Colonic mucosa (tissue), 4 donors: ENCODE data around the gene UVSSA. TPM values are rescaled to one million over a fixed set of nuclear protein-coding genes. Genes with fewer than 3 reads are reported as not detected.

Experiments
- DNase-seq: peaks from one replicate; pipeline ENCODE4 v3.0.0-alpha.2; 2020
- H3K27ac ChIP-seq: fragments of 200-600 bp; one replicate; pipeline ENCODE4 v1.8.0; 2021
- H3K27me3 ChIP-seq: fragments of 200-600 bp; one replicate; pipeline ENCODE4 v1.8.0; 2021
- H3K36me3 ChIP-seq: fragments of 200-600 bp; one replicate; pipeline ENCODE4 v1.8.0; 2021
- H3K4me1 ChIP-seq: fragments of 200-600 bp; one replicate; pipeline ENCODE4 v1.8.0; 2021; ENCODE audit warnings: mild to moderate bottlenecking
- H3K4me3 ChIP-seq: fragments of 200-600 bp; one replicate; pipeline ENCODE4 v1.8.0; 2021
- H3K9ac ChIP-seq, 2 donors: one replicate each; pipeline ENCODE4 v1.7.0; 2013; ENCODE audit warnings: control low read depth in 2 of 2, low read depth in 2 of 2, low read length in 2 of 2
- H3K9me3 ChIP-seq: fragments of 200-600 bp; one replicate; pipeline ENCODE4 v1.8.0; 2021
- intact Hi-C: fragments of 100-400 bp; cut with DNase I; formaldehyde crosslinking; loops from one replicate; pipeline ENCODE4 v1.14.1; 2022
- total RNA-seq, 2 donors: library from RNA; stranded (reverse); fragmentation: NEBNext Ultra II Directional in 1 of 2; extraction: Animal tissue kit (Norgen Biotek cat#: 25700) in 1 of 2; gene quantifications; one replicate each; pipeline ENCODE4 v1.2.1, GENCODE V29; 2021
- TF ChIP-seq, protein P1 (sequence below): fragments of 200-600 bp; IDR thresholded peaks from one replicate; pipeline ENCODE4 v1.8.0; 2022; ENCODE audit warnings: antibody characterized with exemption, mild to moderate bottlenecking
- donor health status: healthy.
- donor health status: DM: no; HTN: no; CAD: no.
- donor health status: DM: no; HTN: no; CAD: no.

UVSSA gene
- total RNA-seq, 2 donors from 2014 or later: 16.7 to 55.7 TPM

DNA sequence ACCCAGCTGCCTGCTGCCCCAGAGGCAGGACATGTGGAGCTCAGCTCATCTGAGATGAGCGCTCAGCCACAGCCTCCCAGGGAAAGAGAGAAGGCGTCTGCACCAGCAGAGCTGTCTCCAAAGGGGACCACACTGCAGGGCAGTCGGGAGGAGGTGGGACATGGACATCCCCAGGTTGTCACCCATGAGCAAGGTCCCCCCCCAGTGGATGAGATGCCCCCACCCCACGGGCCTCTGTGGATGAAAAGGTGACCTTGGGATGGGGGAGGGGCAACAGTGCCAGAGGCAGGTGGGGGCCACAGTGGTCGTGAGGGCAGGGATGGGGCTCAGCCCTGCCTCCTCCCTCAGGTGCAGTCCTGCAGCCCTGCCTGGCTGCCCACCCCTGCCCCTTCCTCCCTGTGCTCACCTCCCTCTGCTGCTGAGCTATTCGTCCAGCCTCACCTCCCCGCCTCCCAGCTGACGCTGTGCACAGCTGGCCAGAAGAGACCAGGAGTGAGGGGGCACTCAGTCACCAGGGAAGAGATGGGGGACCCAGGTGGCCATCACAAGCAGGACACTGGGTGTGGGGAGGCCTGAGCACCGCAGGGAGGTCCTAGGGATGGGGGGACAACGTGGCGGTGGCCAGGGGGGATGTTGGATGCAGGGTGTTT, 49.9 kb downstream of the UVSSA start:
- TF ChIP-seq, protein P1, sequence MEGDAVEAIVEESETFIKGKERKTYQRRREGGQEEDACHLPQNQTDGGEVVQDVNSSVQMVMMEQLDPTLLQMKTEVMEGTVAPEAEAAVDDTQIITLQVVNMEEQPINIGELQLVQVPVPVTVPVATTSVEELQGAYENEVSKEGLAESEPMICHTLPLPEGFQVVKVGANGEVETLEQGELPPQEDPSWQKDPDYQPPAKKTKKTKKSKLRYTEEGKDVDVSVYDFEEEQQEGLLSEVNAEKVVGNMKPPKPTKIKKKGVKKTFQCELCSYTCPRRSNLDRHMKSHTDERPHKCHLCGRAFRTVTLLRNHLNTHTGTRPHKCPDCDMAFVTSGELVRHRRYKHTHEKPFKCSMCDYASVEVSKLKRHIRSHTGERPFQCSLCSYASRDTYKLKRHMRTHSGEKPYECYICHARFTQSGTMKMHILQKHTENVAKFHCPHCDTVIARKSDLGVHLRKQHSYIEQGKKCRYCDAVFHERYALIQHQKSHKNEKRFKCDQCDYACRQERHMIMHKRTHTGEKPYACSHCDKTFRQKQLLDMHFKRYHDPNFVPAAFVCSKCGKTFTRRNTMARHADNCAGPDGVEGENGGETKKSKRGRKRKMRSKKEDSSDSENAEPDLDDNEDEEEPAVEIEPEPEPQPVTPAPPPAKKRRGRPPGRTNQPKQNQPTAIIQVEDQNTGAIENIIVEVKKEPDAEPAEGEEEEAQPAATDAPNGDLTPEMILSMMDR: no peak
- no peak for DNase-seq
- Histone ChIP-seq H3K9ac (no peak overlapping the region), H3K27me3 (peaks cover 13% of the 10 kb centered on the region), H3K4me1 (no peaks in the 10 kb centered on the region), H3K27ac (no peak overlapping the region), H3K36me3 (no peaks in the 10 kb centered on the region), H3K4me3 (no peak overlapping the region), H3K9me3 (no peaks in the 10 kb centered on the region)
- intact Hi-C loops: no loop called here

DNA sequence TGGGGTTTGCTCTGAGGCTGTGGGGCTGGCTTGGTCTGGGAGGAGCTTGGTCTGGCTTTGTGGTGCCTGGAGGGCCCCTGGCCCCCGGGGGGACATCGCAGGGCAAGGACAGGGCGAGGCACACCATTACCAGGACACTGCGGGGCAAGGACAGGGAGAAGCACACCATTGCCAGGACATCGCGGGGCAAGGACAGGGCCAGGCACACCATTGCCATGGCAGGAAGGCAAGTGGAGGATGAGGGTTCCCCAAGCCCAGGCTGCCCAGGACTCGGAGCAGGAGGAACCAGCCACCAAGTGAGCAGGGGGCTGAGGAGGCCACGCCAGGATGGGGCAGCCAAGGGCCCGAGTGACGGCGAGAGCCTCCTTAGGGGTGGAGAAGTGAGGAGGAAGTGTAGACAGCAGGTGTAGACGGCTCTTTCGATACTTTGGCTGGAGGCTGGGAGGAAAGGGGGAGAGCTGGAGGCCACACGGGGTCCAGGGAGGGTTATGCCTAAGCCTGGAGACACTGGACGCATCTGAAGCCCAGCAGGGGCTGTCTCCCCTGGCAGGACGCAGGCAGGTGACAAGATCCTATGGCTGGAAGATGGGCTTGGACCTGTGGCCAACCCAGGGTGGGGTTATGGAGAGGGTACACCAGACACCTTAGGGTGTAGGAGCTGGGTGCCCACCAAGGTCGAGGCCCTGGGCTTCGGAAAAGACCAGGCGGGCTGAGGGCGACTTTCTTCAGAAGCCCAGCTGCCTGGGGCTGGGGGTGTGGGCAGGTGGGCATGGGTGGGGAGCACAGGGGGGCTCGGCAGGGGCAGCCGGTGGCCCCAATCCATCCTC, 51.9 kb downstream of the UVSSA start:
- no peak overlapping the region for H3K4me3 ChIP-seq
- DNase-seq: no peak
- no peaks in the 10 kb centered on the region for H3K9me3 ChIP-seq
- TF ChIP-seq, protein P1: no peak
- H3K36me3 ChIP-seq: no peaks in the 10 kb centered on the region
- peaks cover 32% of the 10 kb centered on the region for H3K27me3 ChIP-seq
- intact Hi-C loops: no loop called here
- no peaks in the 10 kb centered on the region for H3K4me1 ChIP-seq
- no peak overlapping the region for H3K27ac ChIP-seq
- no peak overlapping the region for H3K9ac ChIP-seq

DNA sequence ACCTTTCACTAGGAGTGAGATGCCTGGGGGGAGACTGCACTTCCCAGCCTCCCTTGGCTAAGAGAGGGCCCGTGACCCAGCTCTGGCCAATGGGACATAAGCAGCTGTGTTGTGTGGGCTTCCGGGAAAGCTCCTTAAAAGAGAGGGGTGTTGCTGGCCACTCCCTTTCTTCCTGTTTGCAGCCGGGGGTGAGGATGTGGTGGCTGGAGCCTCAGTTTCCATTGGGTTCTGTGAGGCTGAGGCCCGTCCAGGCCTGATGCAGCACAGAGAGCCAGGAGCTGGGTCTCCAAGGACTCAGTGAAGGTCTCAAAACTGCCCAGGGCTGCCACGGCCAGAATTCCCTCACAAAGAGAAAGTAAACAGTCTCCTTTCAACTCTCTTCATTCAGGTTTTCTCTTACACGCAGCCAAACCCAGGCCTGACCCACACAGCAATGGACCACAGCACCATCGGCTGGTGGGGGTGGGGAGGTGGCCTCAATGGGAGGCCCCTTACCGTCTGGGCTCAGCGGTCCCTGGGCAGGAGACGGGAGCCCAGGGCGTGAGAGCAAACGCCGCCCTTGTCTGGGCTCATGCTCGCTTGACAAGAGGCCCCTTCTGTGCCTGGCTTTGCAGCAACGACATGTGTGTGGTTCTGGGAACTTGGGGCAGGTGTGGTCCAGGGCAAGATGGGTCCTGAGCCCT, 52.6 kb downstream of the UVSSA start:
- DNase-seq: no peak
- H3K9me3 ChIP-seq: no peaks in the 10 kb centered on the region

DNA sequence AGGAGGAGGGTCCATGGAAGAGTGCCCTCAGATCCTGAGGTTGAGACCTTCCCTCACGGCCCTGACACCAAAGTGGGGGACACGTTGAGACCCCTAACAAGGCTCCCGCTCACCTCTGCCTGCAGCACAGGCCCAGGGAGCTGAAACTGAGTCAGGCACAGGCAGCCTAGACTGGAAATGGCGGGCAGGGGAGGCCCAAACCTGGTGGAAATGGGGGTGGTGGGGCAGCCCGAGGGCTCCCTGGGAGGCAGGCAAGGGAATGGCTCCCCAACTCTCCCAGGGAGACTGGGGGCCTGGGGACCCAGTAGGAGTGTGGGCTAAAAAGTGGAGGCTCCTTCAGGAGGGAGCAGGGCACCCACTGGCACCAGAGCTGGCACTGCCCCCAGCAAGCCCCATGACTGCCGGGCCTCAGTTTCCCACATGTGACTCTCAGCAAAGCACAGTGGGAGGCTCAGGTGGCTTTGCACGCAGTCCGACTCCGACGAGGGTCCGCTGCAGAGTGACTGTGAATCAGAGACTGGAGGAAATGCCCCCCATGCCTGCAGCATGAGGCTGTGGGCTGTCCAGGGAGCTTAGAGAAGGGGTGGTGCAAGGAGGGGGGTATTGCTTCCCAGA, 53.3 kb downstream of the UVSSA start:
- intact Hi-C loops: no loop called here

More for the DNA sequence above, 52.6 kb downstream of the UVSSA start:
- Histone ChIP-seq H3K27me3 (peaks cover 40% of the 10 kb centered on the region), H3K4me1 (no peaks in the 10 kb centered on the region), H3K4me3 (no peak overlapping the region), H3K9ac (no peak overlapping the region), H3K36me3 (no peaks in the 10 kb centered on the region), H3K27ac (no peak overlapping the region)
- intact Hi-C loops: no loop called here
- TF ChIP-seq, protein P1: no peak

More for the DNA sequence above, 53.3 kb downstream of the UVSSA start:
- H3K9ac ChIP-seq: no peak overlapping the region
- H3K36me3 ChIP-seq: no peaks in the 10 kb centered on the region
- peaks cover 46% of the 10 kb centered on the region for H3K27me3 ChIP-seq
- no peaks in the 10 kb centered on the region for H3K9me3 ChIP-seq
- H3K4me3 ChIP-seq: no peak overlapping the region
- H3K4me1 ChIP-seq: no peaks in the 10 kb centered on the region
- DNase-seq: no peak
- no peak overlapping the region for H3K27ac ChIP-seq
- TF ChIP-seq, protein P1: no peak
